ENCODE measurements around the gene EXOC2. TPM values are rescaled to one million over a fixed set of nuclear protein-coding genes. Genes with fewer than 3 reads are reported as not detected.

The EXOC2 gene
- total and polyA plus RNA-seq, 2 donors (not counting 3 experiments of a cell fraction or from before 2014, with no cell fraction given), result 18.2 to 30.8 TPM

DNA sequence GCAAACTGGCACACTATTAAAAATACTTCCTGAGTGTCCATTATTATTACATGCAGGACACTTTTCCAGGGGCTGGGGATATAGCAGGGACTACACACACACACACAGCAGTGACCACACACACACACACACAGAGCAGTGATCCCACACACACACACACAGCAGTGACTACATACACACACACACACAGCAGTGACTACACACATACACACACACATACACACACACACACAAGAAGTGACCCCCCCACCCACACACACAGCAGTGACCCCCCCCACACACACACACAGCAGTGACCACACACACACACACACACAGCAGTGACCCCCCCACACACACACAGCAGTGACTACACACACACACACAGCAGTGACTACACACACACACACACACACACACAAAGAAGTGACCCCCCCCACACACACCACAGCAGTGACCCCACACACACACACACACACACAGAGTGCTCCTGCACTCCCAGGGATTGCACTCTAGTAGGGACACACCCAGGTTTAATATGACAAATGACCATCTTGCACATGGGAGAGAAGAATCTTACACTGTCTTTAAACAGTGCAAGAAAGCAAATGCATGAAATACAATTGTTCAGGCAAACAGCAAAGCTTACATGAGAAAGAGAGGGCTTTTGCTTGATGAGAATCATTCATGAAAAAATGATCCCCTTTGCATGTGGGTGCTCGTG lies 185.9 kb downstream of the EXOC2 start:
- no peak overlapping the region for H3K4me2 ChIP-seq (ENCODE audit: insufficient read depth, low read length)
- no peaks in the 10 kb centered on the region for H3K9me3 ChIP-seq (replicated peaks; ENCODE audit: control insufficient read depth, insufficient read depth, low read length)
- CTCF ChIA-PET, result no interaction called here
- dilution Hi-C loops (cut with MboI; ENCODE audit: extremely low pct_ligation_motif_present, low sequenced_read_pairs) (no loop called here), intact Hi-C loops (cut with micrococcal nuclease) (loop anchor here (10.0 kb wide), 1 partner anchor 1988 kb away; no protein-coding TSS in a partner anchor)
- H3K36me3 ChIP-seq (ENCODE audit: control insufficient read depth in 2 of 2, extremely low read depth in 1 of 2, insufficient read depth in 2 of 2, low read length in 2 of 2), result peaks cover 0 to 2% of the 10 kb centered on the region in 2 experiments
- no peaks in the 10 kb centered on the region for H3K27me3 ChIP-seq (ENCODE audit: control insufficient read depth in 2 of 2, insufficient read depth in 2 of 2, low read length in 2 of 2)
- H3K9ac ChIP-seq (replicated peaks; ENCODE audit: extremely low read depth, insufficient read depth, low read length), result no peak overlapping the region
- no peak for FAIRE-seq
- BruUV-seq (replicated peaks), result no TSS peak
- TF ChIP-seq JUN (IDR thresholded peaks at IDR 0.05; ENCODE audit: borderline replicate concordance, insufficient read depth, insufficient read length, low read depth) (no peak), EZH2 (IDR thresholded peaks at IDR 0.05; ENCODE audit: borderline replicate concordance, low read depth, low read length, severe bottlenecking) (no peak), POLR2AphosphoS5 (IDR thresholded peaks at IDR 0.05; ENCODE audit: insufficient read depth, low read depth, low read length) (no peak), GATA2 (IDR thresholded peaks at IDR 0.05; ENCODE audit: insufficient read depth, insufficient read length, low read depth, low read length) (no peak), POLR2A (IDR thresholded peaks at IDR 0.05; ENCODE audit: low read depth, low read length) (no peak), MYC (IDR thresholded peaks at IDR 0.05; ENCODE audit: low read depth, low read length) (no peak), FOS (IDR thresholded peaks at IDR 0.05; ENCODE audit: borderline replicate concordance, insufficient read depth, low read length) (no peak)
- TF ChIP-seq, protein P1, sequence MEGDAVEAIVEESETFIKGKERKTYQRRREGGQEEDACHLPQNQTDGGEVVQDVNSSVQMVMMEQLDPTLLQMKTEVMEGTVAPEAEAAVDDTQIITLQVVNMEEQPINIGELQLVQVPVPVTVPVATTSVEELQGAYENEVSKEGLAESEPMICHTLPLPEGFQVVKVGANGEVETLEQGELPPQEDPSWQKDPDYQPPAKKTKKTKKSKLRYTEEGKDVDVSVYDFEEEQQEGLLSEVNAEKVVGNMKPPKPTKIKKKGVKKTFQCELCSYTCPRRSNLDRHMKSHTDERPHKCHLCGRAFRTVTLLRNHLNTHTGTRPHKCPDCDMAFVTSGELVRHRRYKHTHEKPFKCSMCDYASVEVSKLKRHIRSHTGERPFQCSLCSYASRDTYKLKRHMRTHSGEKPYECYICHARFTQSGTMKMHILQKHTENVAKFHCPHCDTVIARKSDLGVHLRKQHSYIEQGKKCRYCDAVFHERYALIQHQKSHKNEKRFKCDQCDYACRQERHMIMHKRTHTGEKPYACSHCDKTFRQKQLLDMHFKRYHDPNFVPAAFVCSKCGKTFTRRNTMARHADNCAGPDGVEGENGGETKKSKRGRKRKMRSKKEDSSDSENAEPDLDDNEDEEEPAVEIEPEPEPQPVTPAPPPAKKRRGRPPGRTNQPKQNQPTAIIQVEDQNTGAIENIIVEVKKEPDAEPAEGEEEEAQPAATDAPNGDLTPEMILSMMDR (IDR thresholded peaks at IDR 0.05; ENCODE audit: extremely low read depth in 1 of 2, insufficient read depth in 1 of 2, low read depth in 1 of 2, low read length in 2 of 2), result no peak
- TF ChIP-seq, protein P2, sequence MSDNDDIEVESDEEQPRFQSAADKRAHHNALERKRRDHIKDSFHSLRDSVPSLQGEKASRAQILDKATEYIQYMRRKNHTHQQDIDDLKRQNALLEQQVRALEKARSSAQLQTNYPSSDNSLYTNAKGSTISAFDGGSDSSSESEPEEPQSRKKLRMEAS (IDR thresholded peaks at IDR 0.05; ENCODE audit: insufficient read depth, insufficient read length), result no peak
- no peaks in the 10 kb centered on the region for H3K79me2 ChIP-seq (ENCODE audit: control insufficient read depth, insufficient read depth, low read length)
- no peaks in the 10 kb centered on the region for H4K20me1 ChIP-seq (replicated peaks; ENCODE audit: control insufficient read depth, extremely low read depth, insufficient read depth, low read length)
- DNase-seq (ENCODE audit: low read depth, low spot score), result no peak
- POLR2A ChIA-PET, result no interaction called here
- H3K4me1 ChIP-seq (ENCODE audit: control insufficient read depth, extremely low read depth, insufficient read depth, low read length), result no peaks in the 10 kb centered on the region
- no peaks in the 10 kb centered on the region for H3K9me1 ChIP-seq (replicated peaks; ENCODE audit: control insufficient read depth, extremely low read depth, insufficient read depth, low read length)
- no peak overlapping the region for H2AFZ ChIP-seq (ENCODE audit: low read depth, low read length)
- no peak overlapping the region for H3K27ac ChIP-seq (ENCODE audit: insufficient read depth, low read depth, low read length)
- no peak overlapping the region for H3K4me3 ChIP-seq (replicated peaks in 1 of 3; ENCODE audit: insufficient read depth in 1 of 3, low read depth in 1 of 3, low read length in 3 of 3)
